IPS-NIHi11 (cell line): ENCODE data around the gene OMG.
"Not testable (repeated sequence)": the region's sequence is repeated elsewhere in the genome, so short reads cannot be mapped to it uniquely, and the experiment has no call there.

Experiments
- DNase-seq: peaks from one replicate; pipeline ENCODE4 v3.0.0; 2012; ENCODE audit warnings: mixed read lengths, low spot score

OMG gene

GRCh38 chr17:31308372-31309334, 11.6 kb upstream of the OMG start:
- DNase-seq: no peak

DNA sequence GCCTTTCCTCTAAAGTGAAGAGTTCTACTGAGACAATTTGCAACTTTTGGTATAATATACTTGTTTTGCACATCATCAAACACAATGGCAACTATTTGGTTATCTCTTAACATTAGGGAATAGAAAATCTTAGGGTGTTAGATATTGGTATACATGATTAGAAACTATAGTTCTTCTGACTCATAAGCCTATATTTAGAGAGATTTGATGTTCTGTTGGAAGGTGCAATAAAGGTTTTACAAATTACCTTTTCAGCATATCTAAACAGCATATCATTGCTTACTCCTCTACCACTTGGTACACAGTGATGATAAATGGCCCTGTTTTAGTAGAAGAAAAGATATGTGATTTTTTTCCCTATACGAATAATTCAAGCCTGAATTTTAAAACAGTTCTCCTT, 10.6 kb upstream of the OMG start:
- DNase-seq: no peak

GRCh38 chr17:31299624-31300023, 2.6 kb upstream of the OMG start:
- no peak for DNase-seq

DNA sequence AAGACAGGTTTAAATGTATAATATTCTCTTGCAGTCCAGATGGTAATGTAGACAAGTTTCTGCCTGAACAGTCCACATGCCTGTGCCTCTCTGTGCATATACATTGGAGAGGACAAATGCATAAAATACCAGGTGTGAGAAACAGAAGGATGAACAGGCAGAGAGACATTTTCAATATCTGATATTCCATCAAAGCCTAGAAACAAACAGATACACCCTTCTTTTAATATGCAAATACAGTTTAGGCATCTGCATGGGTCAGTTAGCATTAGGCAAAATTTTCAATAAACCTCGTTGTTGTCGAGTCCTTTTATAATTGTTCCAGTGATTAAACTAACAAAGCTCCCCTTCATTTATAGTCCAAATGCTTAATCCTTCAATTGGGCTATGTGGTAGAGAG, 897 bp downstream of the OMG start:
- DNase-seq: no peak

DNA sequence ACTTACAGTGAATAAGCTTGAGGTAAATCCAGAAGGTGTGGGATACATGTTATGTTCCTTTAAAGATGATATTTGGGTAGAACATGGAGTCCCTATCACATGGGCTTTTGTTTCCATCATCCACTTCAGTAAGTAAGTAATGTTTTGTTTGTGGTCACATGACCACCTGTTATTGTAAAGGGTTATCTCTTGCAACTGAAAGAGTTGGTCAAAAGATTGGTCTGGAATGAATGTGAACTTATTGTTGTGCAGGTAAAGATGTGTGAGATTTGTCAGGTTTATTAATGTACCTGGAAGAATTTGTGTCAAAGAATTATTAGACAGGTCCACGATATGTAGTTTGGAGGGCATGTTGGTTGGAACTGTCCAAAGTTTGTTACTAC, 1.6 kb downstream of the OMG start:
- no peak for DNase-seq

DNA sequence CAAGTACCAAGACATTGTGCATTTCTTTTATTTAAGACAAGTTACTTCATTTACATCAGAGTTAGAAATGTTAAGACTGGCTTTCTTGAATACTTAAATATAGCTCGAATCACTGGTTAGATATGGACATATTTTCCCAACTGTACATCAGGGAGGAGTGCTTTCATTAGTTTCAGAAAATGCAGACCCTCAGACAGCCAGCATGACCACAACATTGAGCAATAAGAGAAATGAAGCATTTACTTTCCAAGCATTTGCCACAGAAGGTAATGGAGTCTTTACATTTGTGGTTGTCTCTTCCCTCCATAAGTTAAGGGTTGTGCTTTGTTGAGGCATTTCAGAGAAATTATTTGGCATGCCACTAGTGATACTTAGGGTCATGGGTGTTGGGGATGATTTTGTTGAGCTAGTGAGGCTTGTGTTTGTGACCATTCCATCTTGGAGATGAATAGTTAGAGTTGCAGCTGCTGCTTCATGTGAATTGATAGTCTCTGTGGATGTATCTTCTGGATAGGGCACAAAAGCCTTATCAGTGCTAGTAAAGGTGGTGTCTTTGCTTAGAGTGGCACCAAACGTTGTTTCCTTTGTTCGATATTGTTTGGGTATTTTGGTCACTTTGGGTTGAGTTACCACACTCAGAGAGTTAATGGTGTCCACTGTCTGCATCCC, 2.1 kb downstream of the OMG start:
- DNase-seq: no peak

DNA sequence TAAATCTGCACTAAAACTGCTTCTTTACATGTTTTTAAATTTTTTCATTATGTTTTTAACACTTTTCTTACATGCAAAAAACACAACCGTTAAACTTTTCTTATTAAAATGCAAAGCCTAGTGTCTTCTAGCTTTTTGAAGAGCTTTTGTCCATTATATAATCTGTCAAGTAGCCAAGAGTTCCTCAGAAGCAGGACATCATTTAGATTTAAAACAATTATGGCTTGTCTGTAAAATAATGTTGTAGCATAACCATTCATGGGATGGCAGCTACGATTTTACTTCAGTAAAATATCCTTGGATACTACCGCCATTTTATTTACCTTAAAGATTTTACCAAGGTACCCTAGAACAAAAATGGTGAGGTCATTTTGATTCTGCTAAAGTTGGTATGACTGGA, 2.8 kb downstream of the OMG start:
- no peak for DNase-seq

DNA sequence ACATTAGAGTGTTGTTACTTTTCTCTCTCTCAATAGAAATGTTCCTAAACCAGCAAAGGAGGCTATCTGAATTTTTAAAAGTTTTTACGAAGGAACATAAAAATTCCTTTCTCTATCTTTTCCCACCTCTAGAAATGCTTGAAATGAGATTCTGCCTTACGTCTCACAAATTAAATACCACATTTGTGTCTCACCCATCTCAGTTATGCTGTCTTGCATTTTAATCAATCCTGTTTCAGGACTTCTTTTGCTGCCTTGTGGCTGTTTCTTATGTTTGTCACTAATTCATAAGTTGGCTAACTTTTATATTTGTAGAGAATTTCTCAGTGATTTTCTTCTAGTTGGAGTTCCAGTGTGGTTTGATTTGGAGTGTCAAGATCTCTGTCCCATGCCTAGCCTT, 3.5 kb downstream of the OMG start:
- no peak for DNase-seq

DNA sequence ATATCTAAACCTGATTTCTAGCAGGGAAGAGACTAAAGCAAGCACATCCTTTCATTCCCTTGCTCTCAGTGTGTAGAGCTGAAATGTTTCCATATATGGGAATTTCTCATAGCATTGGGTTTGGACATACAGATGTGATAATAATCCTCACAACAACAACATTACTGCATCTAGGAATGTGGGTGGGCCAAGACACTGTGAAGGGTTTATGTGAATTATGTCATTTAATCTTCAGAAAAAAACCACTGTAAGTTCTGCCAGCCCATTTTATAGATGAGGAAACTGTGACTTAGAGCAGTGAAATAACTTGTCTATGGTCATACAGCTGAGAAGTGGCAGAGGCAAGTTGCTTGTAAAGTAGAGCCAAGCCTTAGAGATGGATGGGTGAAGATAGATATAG, 5.2 kb downstream of the OMG start:
- DNase-seq: no peak

DNA sequence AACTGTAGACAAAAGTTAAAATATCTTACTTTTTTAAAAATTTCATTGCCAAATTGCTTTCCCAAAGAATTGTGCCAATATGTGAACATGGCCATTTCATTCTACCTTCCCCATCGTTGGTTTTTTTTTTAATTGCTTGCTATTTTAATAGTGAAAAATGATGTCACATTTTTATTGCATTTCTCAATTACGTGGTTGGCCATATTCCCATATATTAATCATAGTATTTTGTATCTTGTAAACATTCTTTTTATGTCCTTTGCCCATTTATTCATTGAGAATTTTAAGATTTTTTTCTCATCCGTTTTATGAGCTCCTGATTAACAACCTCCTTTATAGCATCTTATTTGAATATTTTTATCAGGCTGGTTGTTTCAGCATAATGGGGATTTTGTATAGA, 7.2 kb downstream of the OMG start:
- DNase-seq: no peak

DNA sequence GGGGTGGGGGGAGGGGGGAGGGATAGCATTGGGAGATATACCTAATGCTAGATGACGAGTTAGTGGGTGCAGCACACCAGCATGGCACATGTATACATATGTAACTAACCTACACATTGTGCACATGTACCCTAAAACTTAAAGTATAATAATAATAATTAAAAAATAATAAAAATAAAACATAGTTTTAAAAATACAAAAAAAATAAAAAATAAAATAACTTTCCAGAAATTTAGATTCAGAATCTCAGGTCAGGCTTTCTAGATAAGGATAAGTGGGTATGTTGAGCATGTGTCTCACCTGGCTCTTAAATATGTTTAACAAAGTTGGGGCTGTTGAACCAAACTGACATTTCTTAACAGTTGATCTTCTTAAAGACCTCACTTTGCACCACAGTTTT, 9.1 kb downstream of the OMG start:
- not testable (repeated sequence) for DNase-seq

DNA sequence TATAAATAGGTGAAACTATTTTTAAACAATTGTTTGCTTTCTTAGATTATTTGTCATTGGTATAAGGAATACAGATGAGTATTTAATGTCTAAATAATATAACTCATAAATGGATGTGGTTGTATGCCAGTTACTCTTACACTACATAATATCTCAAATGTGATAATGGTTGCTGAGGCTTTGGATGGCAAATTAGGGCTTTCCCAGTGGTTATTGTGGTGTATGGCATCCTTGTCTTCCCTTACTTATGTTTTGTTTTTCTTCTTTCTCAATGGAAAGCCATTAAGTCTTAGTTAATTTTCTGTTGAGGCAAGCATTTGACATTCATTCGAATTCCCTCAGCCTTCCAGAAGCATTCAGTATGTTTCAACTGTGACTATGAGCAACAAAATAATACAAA, 10.5 kb downstream of the OMG start:
- DNase-seq: peak; percentile 7

- DNase-seq: no peak
These were observed 13.2 kb downstream of the OMG start for GRCh38 chr17:31283841-31284240.

GRCh38 chr17:31281061-31281460, 16.0 kb downstream of the OMG start:
- DNase-seq: no peak

- DNase-seq: peak; percentile 23
These were observed 17.6 kb downstream of the OMG start for GRCh38 chr17:31279401-31279800.

- DNase-seq: no peak
These were observed 21.9 kb downstream of the OMG start for GRCh38 chr17:31275116-31275515.

DNA sequence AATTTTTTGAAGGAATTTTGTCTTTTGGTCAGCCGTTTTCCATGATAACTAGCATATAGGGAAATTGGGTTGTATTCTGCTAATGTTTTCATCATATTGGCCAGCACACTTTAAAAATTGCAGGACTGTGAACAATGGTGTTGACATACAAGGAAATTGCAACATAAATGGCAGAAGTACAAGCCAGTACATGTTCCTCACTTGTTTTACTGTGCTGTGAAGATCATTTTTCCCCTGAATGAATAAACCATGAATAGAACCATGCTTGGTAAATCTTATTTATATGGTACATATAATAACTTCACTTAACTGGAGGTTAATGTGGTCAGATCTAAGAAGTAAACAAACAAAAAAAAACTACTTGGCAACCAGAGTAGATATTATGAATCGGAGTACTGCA, 22.8 kb downstream of the OMG start:
- DNase-seq: no peak

DNA sequence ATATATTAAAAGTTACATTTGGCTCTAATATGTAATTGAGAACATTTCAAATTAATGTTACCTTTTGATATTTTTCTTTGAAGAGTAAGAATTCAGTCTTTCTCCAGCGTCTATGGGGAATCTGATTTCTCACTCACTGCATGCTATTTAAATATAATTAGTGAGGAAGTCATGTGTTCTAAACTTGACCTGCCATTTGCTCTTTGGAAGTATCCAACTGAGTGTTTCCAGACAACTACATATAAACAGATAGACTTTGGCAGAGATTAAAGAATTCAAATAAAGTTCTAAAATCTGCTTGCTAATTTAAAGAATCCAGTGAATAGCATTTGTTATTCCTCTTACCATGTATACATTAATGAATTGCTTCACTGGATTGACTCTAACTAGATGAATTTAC, 23.5 kb downstream of the OMG start:
- no peak for DNase-seq

- DNase-seq: no peak
These were observed 24.2 kb downstream of the OMG start for GRCh38 chr17:31272803-31273202.

DNA sequence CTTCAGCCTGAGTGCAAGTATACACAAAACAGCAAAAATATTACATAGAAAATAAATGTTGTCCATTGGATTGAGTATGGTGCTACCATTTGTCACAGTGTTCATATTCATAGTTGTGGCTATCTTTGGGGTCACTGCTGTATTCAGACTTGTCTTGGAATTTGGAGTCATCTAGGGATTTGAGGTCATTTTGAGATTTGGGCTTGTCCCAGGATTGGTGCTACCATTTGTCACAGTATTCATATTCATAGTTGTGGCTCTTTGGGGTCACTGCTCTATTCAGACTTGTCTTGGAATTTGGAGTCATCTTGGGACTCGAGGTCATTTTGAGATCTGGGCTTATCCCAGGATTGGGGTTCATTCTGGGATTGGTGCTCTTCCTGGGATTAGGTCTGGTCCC, 24.8 kb downstream of the OMG start:
- DNase-seq: no peak

- DNase-seq: peak; percentile 65
These were observed 27.5 kb downstream of the OMG start for GRCh38 chr17:31269578-31269983.

DNA sequence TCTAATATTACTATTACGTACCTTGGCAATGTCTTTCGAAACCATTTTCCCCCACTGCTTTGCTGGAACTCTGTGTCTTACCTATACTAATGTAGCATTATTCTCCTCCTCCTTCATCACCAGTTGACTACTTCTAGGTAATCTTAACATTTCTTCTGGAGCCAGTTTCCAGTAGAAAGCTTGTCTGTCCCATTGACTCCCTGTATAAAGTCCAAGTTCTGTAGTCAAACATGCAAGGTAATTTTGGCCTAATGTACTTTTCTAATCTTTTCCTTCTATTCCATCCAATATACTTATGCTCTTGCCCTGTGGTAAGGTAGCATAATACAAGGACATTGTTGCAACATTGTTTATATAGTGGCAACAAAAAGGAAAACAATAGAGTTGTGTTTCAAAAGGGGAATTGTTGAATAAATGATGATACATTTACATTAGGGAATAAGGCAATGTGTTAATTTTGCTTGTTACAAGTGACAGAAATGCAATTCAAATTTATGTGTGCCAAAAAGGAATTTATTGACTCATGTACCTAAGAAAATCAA, 27.9 kb downstream of the OMG start:
- no peak for DNase-seq

GRCh38 chr17:31266042-31266441, 31.0 kb downstream of the OMG start:
- no peak for DNase-seq
